ENCODE data around the gene ACVR1B. TPM values are rescaled to one million over a fixed set of nuclear protein-coding genes. Genes with fewer than 3 reads are reported as not detected.

The ACVR1B gene
- total and polyA plus RNA-seq, 2 of the 8 experiments (the other 6 are each of a cell fraction or from before 2014, with no cell fraction given), result 16.0 to 19.2 TPM

DNA sequence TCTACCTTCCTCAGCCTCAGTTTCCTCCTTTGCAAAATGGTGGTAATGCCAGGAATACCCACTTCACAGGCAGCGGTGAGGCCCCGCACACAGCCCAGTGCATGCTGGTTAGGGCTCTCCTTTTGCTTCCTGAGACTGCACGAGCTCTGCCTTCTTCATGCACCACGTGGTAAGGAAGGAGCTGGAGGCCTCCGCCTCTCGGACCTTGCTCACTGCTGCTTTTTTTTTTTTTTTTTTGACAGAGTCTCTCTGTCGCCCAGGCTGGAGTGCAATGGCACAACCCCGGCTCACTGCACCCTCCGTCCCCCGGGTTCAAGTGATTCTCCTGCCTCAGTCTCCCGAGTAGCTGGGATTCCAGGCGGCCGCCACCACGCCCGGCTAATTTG lies 73.3 kb downstream of the ACVR1B start:
- Histone ChIP-seq H4K5ac (ENCODE audit: insufficient read length, low read depth, low read length) (no peak overlapping the region), H3K27me3 (replicated peaks in 1 of 4; ENCODE audit: control insufficient read depth in 3 of 4, extremely low read depth in 1 of 4, insufficient read depth in 3 of 4, low read length in 3 of 4) (peaks cover 2 to 27% (median 15%) of the 10 kb centered on the region in 4 experiments), H3K23me2 (ENCODE audit: low read depth, low read length) (peaks cover 7% of the 10 kb centered on the region), H3K4me1 (replicated peaks in 1 of 4; ENCODE audit: control insufficient read depth in 3 of 4, insufficient read depth in 4 of 4, low read length in 3 of 4) (peaks cover 1 to 31% (median 9%) of the 10 kb centered on the region in 4 experiments), H2BK5ac (ENCODE audit: low read depth, low read length) (no peak overlapping the region), H2BK15ac (ENCODE audit: low read length) (no peak overlapping the region), H3K79me1 (ENCODE audit: low read depth, low read length) (no peaks in the 10 kb centered on the region), H3K9ac (replicated peaks in 1 of 4; ENCODE audit: extremely low read depth in 1 of 4, low read depth in 3 of 4, low read length in 3 of 4) (no peak overlapping the region), H3K23ac (ENCODE audit: insufficient read length) (no peak overlapping the region), H4K91ac (replicated peaks; ENCODE audit: insufficient read length, low read length) (no peak overlapping the region), H2BK120ac (replicated peaks; ENCODE audit: low read depth, low read length) (no peak overlapping the region), H2BK20ac (ENCODE audit: low read length) (no peak overlapping the region), H2BK12ac (ENCODE audit: low read depth, low read length) (no peak overlapping the region), H3K56ac (replicated peaks; ENCODE audit: insufficient read length, low read depth, low read length) (no peak overlapping the region), H4K8ac (ENCODE audit: extremely low read depth, insufficient read depth, low read length) (no peak overlapping the region), H3K9me3 (ENCODE audit: insufficient read depth in 2 of 2, low read depth in 1 of 2, low read length in 1 of 2) (no peaks in the 10 kb centered on the region), H4K20me1 (replicated peaks in 1 of 2; ENCODE audit: control insufficient read depth in 1 of 2, insufficient read depth in 2 of 2, low read length in 2 of 2) (no peaks in the 10 kb centered on the region), H3K27ac (ENCODE audit: low read depth, low read length) (no peak overlapping the region), H3K4me2 (ENCODE audit: insufficient read depth in 1 of 2, low read depth in 2 of 2, low read length in 2 of 2) (no peak overlapping the region; a peak in 1 of 4 replicates), H2AFZ (ENCODE audit: low read length) (no peak overlapping the region), H3K4ac (replicated peaks; ENCODE audit: insufficient read length, low read depth, low read length) (no peak overlapping the region), H3K79me2 (ENCODE audit: control insufficient read depth in 1 of 2, insufficient read depth in 2 of 2, low read length in 2 of 2) (no peaks in the 10 kb centered on the region), H3K14ac (ENCODE audit: insufficient read length) (no peak overlapping the region), H2AK5ac (ENCODE audit: low read depth, low read length) (no peak overlapping the region; the same call in 1 of the 2 replicates), H3K36me3 (ENCODE audit: control insufficient read depth in 2 of 4, insufficient read depth in 4 of 4, low read length in 3 of 4) (no peaks in the 10 kb centered on the region), H3K18ac (ENCODE audit: extremely low read depth, low read length) (no peak overlapping the region), H3K4me3 (ENCODE audit: extremely low read depth in 1 of 4, insufficient read depth in 2 of 4, low read depth in 3 of 4, low read length in 4 of 4) (no peak overlapping the region)
- WGBS, 2 experiments (ENCODE audit: extremely low coverage in 1 of 2, insufficient coverage in 1 of 2, insufficient read length in 1 of 2, insufficient replicate concordance in 2 of 2, low coverage in 1 of 2, low lambda C conversion rate in 2 of 2, missing lambda C conversion rate in 1 of 2), result 87% methylated on average over 14 of the region's 15 CpGs; no CpG with 5 or more reads in 1 of the 2 experiments
- DNase-seq (ENCODE audit: low read depth in 1 of 2, low spot score in 2 of 2) (no peak), FAIRE-seq (no peak)
- POLR2A ChIA-PET (ENCODE audit: partially characterized antibody), result interaction anchor here (0.7 to 13.1 kb wide), 8 partner anchors 9 to 1721 kb away, joined by 3 to 82 read pairs (median 5); partner anchors contain the start of gene SMIM41
- CTCF ChIA-PET (ENCODE audit: partially characterized antibody), result interaction anchor here (0.7 to 22.7 kb wide), 31 partner anchors 17 to 1253 kb away, joined by 3 to 1249 read pairs (median 6); partner anchors contain the start of genes ACVRL1, ANKRD33, ATG101 and NR4A1
- TF ChIP-seq CREB1 (IDR thresholded peaks at IDR 0.05) (no peak), TCF12 (IDR thresholded peaks at IDR 0.05; ENCODE audit: low read depth, low read length) (no peak), HDAC2 (IDR thresholded peaks at IDR 0.05; ENCODE audit: borderline replicate concordance in 1 of 2, low read depth in 2 of 2, low read length in 2 of 2) (no peak), HDAC6 (IDR thresholded peaks at IDR 0.05; ENCODE audit: low read depth, low read length) (no peak), MAFK (IDR thresholded peaks at IDR 0.05; ENCODE audit: low read depth, low read length) (no peak), EZH2 (IDR thresholded peaks at IDR 0.05; ENCODE audit: low read depth, low read length, severe bottlenecking) (no peak), SP2 (IDR thresholded peaks at IDR 0.05; ENCODE audit: low read length) (no peak), CEBPB (IDR thresholded peaks at IDR 0.05; ENCODE audit: low read depth, low read length) (no peak)
